ENCODE measurements around the gene ZNF335. TPM values are rescaled to one million over a fixed set of nuclear protein-coding genes. Genes with fewer than 3 reads are reported as not detected.
A peak's percentile ranks its signal among the peaks of the same experiment; 100 is the strongest.

ZNF335 gene
- 13.4 TPM for polyA plus RNA-seq
- long read RNA-seq, donor 1: 0 reads
- long read RNA-seq, donor 2: 0 reads
- long read RNA-seq, donor 3, full-length matches to known transcripts: 1 of 1 reads
- long read RNA-seq, donor 3, partial matches to known transcripts: 0 of 1 reads
- long read RNA-seq, donor 3, other reads (novel, unspliced or antisense): 0 of 1 reads
- long read RNA-seq, donor 4: 0 reads
- long read RNA-seq, donor 5: 0 reads
- long read RNA-seq, donor 6, partial matches to known transcripts: 0 of 1 reads
- long read RNA-seq, donor 6, other reads (novel, unspliced or antisense): 0 of 1 reads
- long read RNA-seq, donor 7: 0 reads
- long read RNA-seq, donor 8, partial matches to known transcripts: 0 of 1 reads
- long read RNA-seq, donor 8, other reads (novel, unspliced or antisense): 0 of 1 reads
- long read RNA-seq, donor 9: 0 reads
- long read RNA-seq, donor 10: 0 reads
- long read RNA-seq, donor 11: 0 reads

GRCh38 chr20:45971675-45972499 lies at the start of gene ZNF335:
TSS of gene ZNF335 (minus strand) at chr20:45972203. CDS start at chr20:45971410, 793 bp downstream.
- Histone ChIP-seq H3K36me3 (ENCODE audit: control insufficient read depth, insufficient read depth, low read length) (peaks cover 26% of the 10 kb centered on the region), H3K27ac (ENCODE audit: low read length) (peak within 1 kb of the TSS; percentile 100), H3K4me3 (ENCODE audit: low read length) (peak within 1 kb of the TSS; percentile 98), H3K9me3 (ENCODE audit: control insufficient read depth, low read depth, low read length) (no peaks in the 10 kb centered on the region), H3K4me1 (ENCODE audit: control insufficient read depth, insufficient read depth, low read length) (peaks cover 5% of the 10 kb centered on the region), H3K27me3 (ENCODE audit: control insufficient read depth, insufficient read depth, low read length) (peaks cover 2% of the 10 kb centered on the region)
- WGBS (ENCODE audit: insufficient coverage, low lambda C conversion rate): no CpG with 5 or more reads among the region's 72 CpGs
- DNase-seq: peak; percentile 97 to 98

- peaks cover 4% of the 10 kb centered on the region for H3K9me3 ChIP-seq (ENCODE audit: control insufficient read depth, low read depth, low read length)
- H3K4me1 ChIP-seq (ENCODE audit: control insufficient read depth, insufficient read depth, low read length): no peaks in the 10 kb centered on the region
- no peak overlapping the region for H3K4me3 ChIP-seq (ENCODE audit: low read length)
- no peak overlapping the region for H3K27ac ChIP-seq (ENCODE audit: low read length)
- H3K27me3 ChIP-seq (ENCODE audit: control insufficient read depth, insufficient read depth, low read length): peaks cover 48% of the 10 kb centered on the region
- DNase-seq: no peak
- no CpG with 5 or more reads among the region's 4 CpGs for WGBS (ENCODE audit: insufficient coverage, low lambda C conversion rate)
- H3K36me3 ChIP-seq (ENCODE audit: control insufficient read depth, insufficient read depth, low read length): no peaks in the 10 kb centered on the region
Observed at GRCh38 chr20:46020555-46020954, 48.6 kb upstream of the ZNF335 start.

- DNase-seq: no peak
- H3K36me3 ChIP-seq (ENCODE audit: control insufficient read depth, insufficient read depth, low read length): no peaks in the 10 kb centered on the region
- H3K9me3 ChIP-seq (ENCODE audit: control insufficient read depth, low read depth, low read length): peaks cover 4% of the 10 kb centered on the region
- H3K27me3 ChIP-seq (ENCODE audit: control insufficient read depth, insufficient read depth, low read length): peaks cover 49% of the 10 kb centered on the region
- no peak overlapping the region for H3K27ac ChIP-seq (ENCODE audit: low read length)
- peaks cover 2% of the 10 kb centered on the region for H3K4me1 ChIP-seq (ENCODE audit: control insufficient read depth, insufficient read depth, low read length)
- no peak overlapping the region for H3K4me3 ChIP-seq (ENCODE audit: low read length)
- WGBS (ENCODE audit: insufficient coverage, low lambda C conversion rate): no CpG with 5 or more reads among the region's 6 CpGs
Observed at GRCh38 chr20:46018611-46019010, 46.6 kb upstream of the ZNF335 start.

GRCh38 chr20:46018112-46018511 lies 46.1 kb upstream of the ZNF335 start:
- Histone ChIP-seq H3K4me3 (ENCODE audit: low read length) (no peak overlapping the region), H3K4me1 (ENCODE audit: control insufficient read depth, insufficient read depth, low read length) (peaks cover 2% of the 10 kb centered on the region), H3K27ac (ENCODE audit: low read length) (no peak overlapping the region), H3K27me3 (ENCODE audit: control insufficient read depth, insufficient read depth, low read length) (peaks cover 50% of the 10 kb centered on the region), H3K9me3 (ENCODE audit: control insufficient read depth, low read depth, low read length) (peaks cover 4% of the 10 kb centered on the region), H3K36me3 (ENCODE audit: control insufficient read depth, insufficient read depth, low read length) (no peaks in the 10 kb centered on the region)
- DNase-seq: no peak
- WGBS (ENCODE audit: insufficient coverage, low lambda C conversion rate): 52% methylated on average over 2 of the region's 4 CpGs

GRCh38 chr20:46017272-46017671 lies 45.3 kb upstream of the ZNF335 start:
- H3K4me1 ChIP-seq (ENCODE audit: control insufficient read depth, insufficient read depth, low read length): peaks cover 2% of the 10 kb centered on the region
- no peak overlapping the region for H3K27ac ChIP-seq (ENCODE audit: low read length)
- DNase-seq: no peak
- H3K9me3 ChIP-seq (ENCODE audit: control insufficient read depth, low read depth, low read length): peaks cover 5% of the 10 kb centered on the region
- no peak overlapping the region for H3K4me3 ChIP-seq (ENCODE audit: low read length)
- peaks cover 52% of the 10 kb centered on the region for H3K27me3 ChIP-seq (ENCODE audit: control insufficient read depth, insufficient read depth, low read length)
- whole genome bisulfite sequencing (ENCODE audit: insufficient coverage, low lambda C conversion rate): no CpG with 5 or more reads among the region's 4 CpGs
- H3K36me3 ChIP-seq (ENCODE audit: control insufficient read depth, insufficient read depth, low read length): no peaks in the 10 kb centered on the region

- WGBS (ENCODE audit: insufficient coverage, low lambda C conversion rate): 0% methylated on average over 1 of the region's 7 CpGs
- H3K27me3 ChIP-seq (ENCODE audit: control insufficient read depth, insufficient read depth, low read length): peaks cover 62% of the 10 kb centered on the region
- peaks cover 7% of the 10 kb centered on the region for H3K9me3 ChIP-seq (ENCODE audit: control insufficient read depth, low read depth, low read length)
- H3K36me3 ChIP-seq (ENCODE audit: control insufficient read depth, insufficient read depth, low read length): no peaks in the 10 kb centered on the region
- peaks cover 2% of the 10 kb centered on the region for H3K4me1 ChIP-seq (ENCODE audit: control insufficient read depth, insufficient read depth, low read length)
- H3K4me3 ChIP-seq (ENCODE audit: low read length): no peak overlapping the region
- no peak overlapping the region for H3K27ac ChIP-seq (ENCODE audit: low read length)
- peak in 1 of 2 donors; percentile 20 for DNase-seq
Observed at GRCh38 chr20:46014517-46015396, 42.8 kb upstream of the ZNF335 start.

GRCh38 chr20:46013829-46014516 lies 42.0 kb upstream of the ZNF335 start:
- Histone ChIP-seq H3K36me3 (ENCODE audit: control insufficient read depth, insufficient read depth, low read length) (no peaks in the 10 kb centered on the region), H3K9me3 (ENCODE audit: control insufficient read depth, low read depth, low read length) (peaks cover 7% of the 10 kb centered on the region), H3K27me3 (ENCODE audit: control insufficient read depth, insufficient read depth, low read length) (peaks cover 66% of the 10 kb centered on the region), H3K27ac (ENCODE audit: low read length) (no peak overlapping the region), H3K4me3 (ENCODE audit: low read length) (no peak overlapping the region), H3K4me1 (ENCODE audit: control insufficient read depth, insufficient read depth, low read length) (peaks cover 2% of the 10 kb centered on the region)
- no CpG with 5 or more reads among the region's 67 CpGs for WGBS (ENCODE audit: insufficient coverage, low lambda C conversion rate)
- peak in 1 of 2 donors; percentile 61 for DNase-seq

GRCh38 chr20:46013322-46013828 lies 41.4 kb upstream of the ZNF335 start:
- peaks cover 69% of the 10 kb centered on the region for H3K27me3 ChIP-seq (ENCODE audit: control insufficient read depth, insufficient read depth, low read length)
- peaks cover 2% of the 10 kb centered on the region for H3K4me1 ChIP-seq (ENCODE audit: control insufficient read depth, insufficient read depth, low read length)
- no peaks in the 10 kb centered on the region for H3K36me3 ChIP-seq (ENCODE audit: control insufficient read depth, insufficient read depth, low read length)
- DNase-seq: no peak
- H3K27ac ChIP-seq (ENCODE audit: low read length): no peak overlapping the region
- no CpG with 5 or more reads among the region's 29 CpGs for WGBS (ENCODE audit: insufficient coverage, low lambda C conversion rate)
- H3K4me3 ChIP-seq (ENCODE audit: low read length): no peak overlapping the region
- H3K9me3 ChIP-seq (ENCODE audit: control insufficient read depth, low read depth, low read length): peaks cover 7% of the 10 kb centered on the region

- H3K4me3 ChIP-seq (ENCODE audit: low read length): no peak overlapping the region
- peaks cover 70% of the 10 kb centered on the region for H3K27me3 ChIP-seq (ENCODE audit: control insufficient read depth, insufficient read depth, low read length)
- H3K27ac ChIP-seq (ENCODE audit: low read length): no peak overlapping the region
- H3K36me3 ChIP-seq (ENCODE audit: control insufficient read depth, insufficient read depth, low read length): no peaks in the 10 kb centered on the region
- DNase-seq: no peak
- no CpG with 5 or more reads among the region's 10 CpGs for WGBS (ENCODE audit: insufficient coverage, low lambda C conversion rate)
- peaks cover 2% of the 10 kb centered on the region for H3K4me1 ChIP-seq (ENCODE audit: control insufficient read depth, insufficient read depth, low read length)
- peaks cover 7% of the 10 kb centered on the region for H3K9me3 ChIP-seq (ENCODE audit: control insufficient read depth, low read depth, low read length)
Observed at GRCh38 chr20:46012921-46013320, 40.9 kb upstream of the ZNF335 start.

All from large intestine (tissue), 12 donors.